ENCODE measurements around the gene TLCD3A. TPM values are rescaled to one million over a fixed set of nuclear protein-coding genes. Genes with fewer than 3 reads are reported as not detected.
"Not testable (repeated sequence)": the region's sequence is repeated elsewhere in the genome, so short reads cannot be mapped to it uniquely, and the experiment has no call there.

TLCD3A gene
- total and polyA plus RNA-seq, 2 donors (not counting 3 experiments of a cell fraction or from before 2014, with no cell fraction given): 36.6 to 54.1 TPM

GRCh38 chr17:755319-755961 is 23.0 kb downstream of the TLCD3A start:
- H3K9me3 ChIP-seq (replicated peaks; ENCODE audit: control insufficient read depth, insufficient read depth, low read length); H3K9me1 ChIP-seq (replicated peaks; ENCODE audit: control insufficient read depth, extremely low read depth, insufficient read depth, low read length); dilution Hi-C loops (cut with MboI; ENCODE audit: extremely low pct_ligation_motif_present, low sequenced_read_pairs); H2AFZ ChIP-seq (ENCODE audit: low read depth, low read length); POLR2A ChIA-PET; H3K36me3 ChIP-seq (ENCODE audit: control insufficient read depth in 2 of 2, extremely low read depth in 1 of 2, insufficient read depth in 2 of 2, low read length in 2 of 2); intact Hi-C loops (cut with micrococcal nuclease); H3K4me2 ChIP-seq (ENCODE audit: insufficient read depth, low read length); H3K27ac ChIP-seq (ENCODE audit: insufficient read depth, low read depth, low read length); BruUV-seq (replicated peaks); H4K20me1 ChIP-seq (replicated peaks; ENCODE audit: control insufficient read depth, extremely low read depth, insufficient read depth, low read length); FAIRE-seq; H3K4me3 ChIP-seq (replicated peaks in 1 of 3; ENCODE audit: insufficient read depth in 1 of 3, low read depth in 1 of 3, low read length in 3 of 3); H3K27me3 ChIP-seq (ENCODE audit: control insufficient read depth in 2 of 2, insufficient read depth in 2 of 2, low read length in 2 of 2); H3K9ac ChIP-seq (replicated peaks; ENCODE audit: extremely low read depth, insufficient read depth, low read length): not testable (repeated sequence)
- CTCF ChIA-PET: interaction anchor here (1.0 to 2.3 kb wide), 3 partner anchors 225 to 343 kb away, joined by 5 to 9 read pairs (median 6); partner anchors contain the start of gene TIMM22
- Histone ChIP-seq H3K79me2 (ENCODE audit: control insufficient read depth, insufficient read depth, low read length) (peaks cover 15% of the 10 kb centered on the region), H3K4me1 (ENCODE audit: control insufficient read depth, extremely low read depth, insufficient read depth, low read length) (peaks cover 18% of the 10 kb centered on the region)
- DNase-seq (ENCODE audit: low read depth, low spot score): peak; percentile 13

GRCh38 chr17:756010-756567 is 23.7 kb downstream of the TLCD3A start:
- Histone ChIP-seq H3K36me3 (ENCODE audit: control insufficient read depth in 2 of 2, extremely low read depth in 1 of 2, insufficient read depth in 2 of 2, low read length in 2 of 2) (peaks cover 6 to 12% of the 10 kb centered on the region in 2 experiments), H3K4me1 (ENCODE audit: control insufficient read depth, extremely low read depth, insufficient read depth, low read length) (peaks cover 13% of the 10 kb centered on the region)
- POLR2A ChIA-PET; H3K9ac ChIP-seq (replicated peaks; ENCODE audit: extremely low read depth, insufficient read depth, low read length); H2AFZ ChIP-seq (ENCODE audit: low read depth, low read length); dilution Hi-C loops (cut with MboI; ENCODE audit: extremely low pct_ligation_motif_present, low sequenced_read_pairs); BruUV-seq (replicated peaks); FAIRE-seq; H3K27me3 ChIP-seq (ENCODE audit: control insufficient read depth in 2 of 2, insufficient read depth in 2 of 2, low read length in 2 of 2); intact Hi-C loops (cut with micrococcal nuclease); H3K9me1 ChIP-seq (replicated peaks; ENCODE audit: control insufficient read depth, extremely low read depth, insufficient read depth, low read length); H4K20me1 ChIP-seq (replicated peaks; ENCODE audit: control insufficient read depth, extremely low read depth, insufficient read depth, low read length); H3K79me2 ChIP-seq (ENCODE audit: control insufficient read depth, insufficient read depth, low read length); H3K9me3 ChIP-seq (replicated peaks; ENCODE audit: control insufficient read depth, insufficient read depth, low read length); H3K4me2 ChIP-seq (ENCODE audit: insufficient read depth, low read length); H3K27ac ChIP-seq (ENCODE audit: insufficient read depth, low read depth, low read length); H3K4me3 ChIP-seq (replicated peaks in 1 of 3; ENCODE audit: insufficient read depth in 1 of 3, low read depth in 1 of 3, low read length in 3 of 3): not testable (repeated sequence)
- CTCF ChIA-PET: interaction anchor here (1.9 to 2.3 kb wide), 2 partner anchors 224 to 344 kb away, joined by 6 to 9 read pairs; no protein-coding TSS in a partner anchor
- DNase-seq (ENCODE audit: low read depth, low spot score): peak; percentile 39

Measured in endothelial cell of umbilical vein (primary cell).